Medulla oblongata (tissue), 1 donor: ENCODE measurements around the gene ZNRF3.
"Not testable (repeated sequence)": the region's sequence is repeated elsewhere in the genome, so short reads cannot be mapped to it uniquely, and the experiment has no call there.

ENCODE experiments used
- DNase-seq: peaks from one replicate; pipeline ENCODE4 v3.0.0-alpha.2; 2015; ENCODE audit errors: extremely low spot score

ZNRF3 gene

DNA sequence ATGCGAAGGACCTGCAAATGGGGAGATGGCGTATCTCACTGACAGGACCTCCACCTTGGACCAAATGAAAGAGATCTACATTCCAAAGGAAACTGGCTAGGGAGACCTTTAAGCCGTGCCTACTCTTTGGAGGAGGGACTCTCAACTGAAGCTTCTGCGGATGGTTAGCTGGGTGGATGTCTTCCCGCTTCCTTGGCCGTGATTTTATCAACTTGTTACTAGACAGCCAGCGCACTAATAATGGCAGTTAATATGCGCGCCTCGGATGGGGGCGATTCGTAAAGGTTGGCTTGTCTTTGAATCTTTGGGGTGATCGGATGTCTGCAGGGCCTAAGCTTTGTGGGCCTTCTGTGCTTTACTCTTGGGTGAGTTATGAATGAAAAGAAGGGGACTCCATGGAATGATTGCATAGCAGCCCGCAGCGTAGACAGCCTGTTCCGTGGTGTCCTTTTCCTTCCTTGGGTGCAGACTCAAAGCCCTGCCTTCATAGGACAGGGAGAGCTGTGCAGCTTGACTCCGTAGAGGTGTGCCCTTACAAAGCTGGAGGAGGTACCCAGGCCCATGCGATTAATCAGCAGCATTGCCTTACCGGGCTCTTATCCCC is 1.5 kb downstream of the ZNRF3 start:
- DNase-seq: no peak

DNA sequence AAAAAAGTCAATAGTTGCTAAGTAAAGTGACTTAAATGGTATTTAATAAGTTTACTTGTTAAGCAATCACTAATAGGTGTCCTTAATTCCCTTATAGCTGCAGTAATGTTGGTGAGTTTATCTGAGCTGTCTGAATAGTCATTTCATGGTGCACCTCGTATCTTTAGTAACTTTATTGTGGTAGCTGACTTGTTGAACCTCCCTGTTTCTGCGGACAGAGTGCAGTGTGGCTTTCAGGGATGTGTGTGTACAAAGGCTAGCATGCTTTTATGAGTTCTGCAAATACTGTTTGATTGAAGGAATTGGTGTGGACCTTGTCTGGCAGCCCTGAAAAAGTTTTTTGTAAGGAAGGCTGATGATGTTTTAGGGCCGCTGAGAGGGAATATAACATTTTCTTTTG is 2.6 kb downstream of the ZNRF3 start:
- no peak for DNase-seq

DNA sequence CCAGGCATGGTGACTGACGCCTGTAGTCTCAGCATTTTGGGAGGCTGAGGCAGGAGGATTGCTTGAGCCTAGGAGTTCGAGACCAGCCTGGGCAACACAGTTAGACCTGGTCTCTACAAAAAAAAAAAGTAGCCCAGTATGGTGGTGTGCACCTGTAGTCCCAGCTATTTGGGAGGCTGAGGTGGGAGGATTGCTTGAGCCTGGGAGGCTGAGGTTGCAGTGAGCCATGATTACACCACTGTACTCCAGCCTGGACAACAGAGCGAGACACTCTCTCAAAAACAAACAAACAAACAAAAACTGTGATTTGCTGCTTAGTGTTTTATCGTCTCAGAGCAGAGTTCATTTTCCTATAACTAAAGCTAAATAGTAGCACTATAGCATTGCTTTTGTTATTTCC is 3.3 kb downstream of the ZNRF3 start:
- DNase-seq: not testable (repeated sequence)

DNA sequence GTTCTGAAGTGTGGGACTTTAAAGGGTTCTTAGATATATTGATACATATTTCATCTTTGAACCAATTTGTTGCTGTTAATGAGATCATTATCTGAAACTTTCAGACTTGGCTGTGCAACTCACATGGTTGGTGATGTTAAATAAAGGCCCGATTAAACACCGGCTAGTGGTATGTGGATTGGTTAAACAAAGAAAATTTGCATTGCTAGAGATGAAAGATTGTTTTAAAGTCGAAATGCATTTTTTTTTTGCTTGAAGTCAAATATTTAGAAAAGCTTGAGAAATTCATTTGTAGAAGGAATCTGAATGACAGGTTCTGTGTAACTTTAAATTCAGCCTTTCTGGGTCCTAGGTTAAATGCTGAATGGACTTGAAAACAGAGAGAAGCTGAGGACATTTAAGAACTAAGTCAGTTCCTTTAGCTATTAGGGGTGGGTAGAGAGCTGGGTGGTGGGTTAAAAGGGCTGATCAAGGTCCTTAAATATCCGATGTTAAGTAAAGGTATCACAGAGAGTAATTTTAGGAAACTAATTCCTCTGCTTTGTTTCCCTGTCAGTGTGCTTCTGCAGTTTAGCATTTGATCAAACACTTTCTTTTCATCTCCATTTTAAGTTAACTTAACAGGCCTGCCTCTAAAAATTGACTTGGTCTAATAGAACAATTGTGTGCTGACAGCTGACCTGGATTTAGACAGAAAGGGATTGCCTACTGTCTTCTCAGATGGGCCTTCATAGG is 4.5 kb downstream of the ZNRF3 start:
- no peak for DNase-seq

GRCh38 chr22:28889478-28890024 is 6.2 kb downstream of the ZNRF3 start:
- DNase-seq: no peak

GRCh38 chr22:28891156-28891733 is 7.9 kb downstream of the ZNRF3 start:
- DNase-seq: no peak

- DNase-seq: no peak
Observed at GRCh38 chr22:28892175-28892731, 8.9 kb downstream of the ZNRF3 start.

- DNase-seq: no peak
Observed at GRCh38 chr22:28893810-28894209, 10.4 kb downstream of the ZNRF3 start.

DNA sequence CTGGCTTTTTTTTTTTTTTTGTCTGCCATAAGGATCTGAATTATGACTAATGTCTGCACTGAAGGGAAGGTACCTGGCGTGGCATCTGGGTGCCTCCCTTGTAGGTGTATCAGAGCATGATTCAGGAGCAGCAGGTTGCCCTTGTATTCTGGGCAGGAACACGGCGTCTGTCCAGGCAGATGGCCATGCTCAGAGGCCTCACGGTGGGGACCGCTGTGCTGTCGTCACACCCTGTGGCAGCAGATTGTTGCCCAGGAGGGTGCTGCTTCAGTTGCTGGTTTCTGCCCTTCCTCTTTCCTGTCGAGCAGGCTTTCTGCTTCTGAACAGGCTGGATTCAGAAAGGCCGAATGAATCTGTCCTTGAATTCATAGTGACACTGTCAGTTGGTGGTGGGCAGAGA is 11.0 kb downstream of the ZNRF3 start:
- peak; percentile 39 for DNase-seq

DNA sequence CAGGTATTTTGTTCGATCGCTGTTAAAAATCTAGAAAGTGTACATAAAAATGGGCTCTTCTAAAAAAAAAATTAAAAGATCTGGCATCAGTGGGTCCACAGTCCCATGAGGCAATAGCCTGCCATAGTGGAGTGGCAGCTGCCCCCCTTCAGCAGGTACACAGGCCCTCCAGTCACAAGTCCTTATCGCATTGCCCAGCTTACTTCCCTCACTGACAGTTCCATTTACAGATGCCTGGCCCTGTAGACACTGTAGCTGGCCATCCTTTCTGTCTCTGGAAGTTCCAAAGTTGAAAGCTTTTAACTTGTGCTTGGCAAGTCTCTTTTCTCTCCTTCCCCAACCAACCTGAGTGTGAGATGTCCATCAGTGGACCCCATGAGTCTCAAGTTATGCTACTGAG is 11.4 kb downstream of the ZNRF3 start:
- no peak for DNase-seq

GRCh38 chr22:28896611-28897010 is 13.2 kb downstream of the ZNRF3 start:
- DNase-seq: no peak

DNA sequence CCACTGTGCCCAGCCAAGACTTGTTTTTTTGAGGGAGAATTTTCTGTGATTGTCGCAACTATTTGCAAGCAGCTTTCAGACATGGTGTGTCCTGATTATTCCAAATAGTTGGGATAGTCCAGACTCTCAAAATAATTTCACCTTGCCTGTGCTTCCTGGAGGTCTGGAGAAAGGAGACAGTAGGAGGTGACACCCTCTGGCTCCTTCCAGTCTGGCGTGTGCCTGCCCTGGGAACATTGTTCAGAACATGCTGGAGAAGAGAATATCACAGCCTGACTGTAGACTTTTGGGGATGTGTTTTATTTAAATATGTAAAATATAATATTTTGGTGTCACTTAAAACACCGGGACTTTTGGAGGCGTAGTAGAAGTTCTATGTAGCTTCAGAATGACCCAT is 14.9 kb downstream of the ZNRF3 start:
- DNase-seq: no peak

DNA sequence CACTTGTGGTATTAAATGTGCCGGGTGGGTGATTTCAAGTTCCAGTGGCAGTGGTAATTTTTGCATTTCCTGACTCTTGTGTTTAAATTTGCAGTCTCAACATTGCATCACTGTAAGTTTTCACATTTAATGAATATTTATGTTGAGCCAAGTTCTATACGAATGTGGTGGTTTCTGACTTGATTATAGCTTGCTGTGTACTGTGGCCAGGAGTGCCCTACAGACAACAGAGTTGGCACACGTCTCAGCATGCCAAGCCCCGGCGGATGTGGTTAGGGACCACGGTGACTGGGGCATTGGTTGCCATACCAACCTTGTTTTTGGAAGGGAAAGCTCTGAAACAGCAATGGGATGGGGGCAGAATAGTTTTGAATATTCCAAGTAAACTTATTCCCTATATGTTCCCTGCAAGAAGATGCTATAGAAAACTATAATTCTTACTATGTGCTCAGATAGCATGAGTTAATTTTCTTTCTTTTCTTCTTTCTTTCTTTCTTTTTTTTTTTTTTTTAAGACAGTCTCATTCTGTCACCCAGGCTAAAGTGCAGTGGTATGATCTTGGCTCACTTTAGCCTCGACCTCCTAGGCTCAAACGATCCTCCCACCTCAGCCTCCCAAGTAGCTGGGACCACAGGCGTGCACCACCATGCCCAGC is 16.0 kb downstream of the ZNRF3 start:
- DNase-seq: no peak

DNA sequence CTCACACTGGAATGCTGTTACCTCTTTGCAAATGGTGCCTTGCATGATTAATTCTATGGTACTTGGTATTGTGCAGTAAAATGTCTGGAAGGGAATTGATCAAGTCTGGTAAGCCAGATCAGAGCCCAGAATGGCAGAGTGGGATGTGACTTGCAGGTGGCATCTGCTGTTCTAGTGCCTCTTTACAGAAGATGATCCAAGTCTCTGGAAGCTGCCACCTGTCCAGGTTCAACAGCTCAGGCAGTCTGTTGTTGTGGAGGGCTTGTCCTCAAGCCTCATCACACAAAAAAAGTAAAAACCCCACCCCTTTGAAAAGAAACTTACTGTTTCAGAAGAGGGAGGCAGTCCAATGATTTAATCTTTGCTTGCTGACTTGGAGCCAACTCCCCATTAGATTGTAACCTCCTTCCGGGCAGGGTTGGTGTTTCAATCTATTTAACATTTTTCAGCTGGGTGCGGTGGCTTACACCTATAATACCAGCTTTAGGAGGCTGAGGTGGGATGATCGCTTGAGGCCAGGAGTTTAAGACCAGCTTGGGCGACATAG is 17.1 kb downstream of the ZNRF3 start:
- no peak for DNase-seq

DNA sequence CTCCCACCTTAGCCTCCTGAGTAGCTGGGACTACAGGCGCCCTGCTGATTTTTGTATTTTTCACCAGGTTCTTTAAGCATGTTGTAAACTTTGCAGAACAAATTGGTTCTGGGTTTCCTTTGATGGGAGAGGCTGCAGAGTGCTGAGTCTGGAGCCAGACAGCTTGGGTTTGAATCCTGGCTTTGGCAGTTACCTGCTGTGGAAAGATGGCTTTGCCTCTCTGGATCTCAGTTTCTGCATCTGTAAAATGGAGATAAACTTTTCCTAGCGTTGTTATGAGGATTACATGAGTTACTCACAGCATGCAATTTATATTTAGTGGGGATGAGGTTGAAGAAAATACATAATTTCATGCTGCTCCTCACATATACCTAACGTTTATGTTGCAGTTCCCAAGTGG is 19.1 kb downstream of the ZNRF3 start:
- DNase-seq: no peak

DNA sequence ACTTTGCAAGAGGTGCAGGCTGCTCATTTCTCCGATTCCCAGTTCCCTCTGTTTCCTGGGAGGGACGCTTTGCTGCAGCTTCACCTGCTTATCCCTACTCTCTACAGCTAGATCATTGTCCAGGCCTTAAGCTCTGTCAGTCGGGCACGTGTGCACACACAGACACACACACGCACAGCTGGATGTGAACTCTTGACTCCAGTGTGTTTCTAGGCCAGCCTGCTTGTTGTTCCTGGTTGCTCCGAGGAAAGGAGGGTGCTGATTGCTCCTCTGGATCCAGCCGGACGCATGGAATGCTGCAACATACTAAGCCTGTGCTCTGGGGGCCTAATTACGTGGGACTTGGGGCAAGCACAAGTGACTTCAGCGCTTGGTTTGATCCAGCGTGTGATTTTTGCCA is 19.7 kb downstream of the ZNRF3 start:
- DNase-seq: no peak

- DNase-seq: no peak
Observed at GRCh38 chr22:28903729-28904128, 20.4 kb downstream of the ZNRF3 start.

GRCh38 chr22:28904211-28904896 is 21.0 kb downstream of the ZNRF3 start:
- no peak for DNase-seq

DNA sequence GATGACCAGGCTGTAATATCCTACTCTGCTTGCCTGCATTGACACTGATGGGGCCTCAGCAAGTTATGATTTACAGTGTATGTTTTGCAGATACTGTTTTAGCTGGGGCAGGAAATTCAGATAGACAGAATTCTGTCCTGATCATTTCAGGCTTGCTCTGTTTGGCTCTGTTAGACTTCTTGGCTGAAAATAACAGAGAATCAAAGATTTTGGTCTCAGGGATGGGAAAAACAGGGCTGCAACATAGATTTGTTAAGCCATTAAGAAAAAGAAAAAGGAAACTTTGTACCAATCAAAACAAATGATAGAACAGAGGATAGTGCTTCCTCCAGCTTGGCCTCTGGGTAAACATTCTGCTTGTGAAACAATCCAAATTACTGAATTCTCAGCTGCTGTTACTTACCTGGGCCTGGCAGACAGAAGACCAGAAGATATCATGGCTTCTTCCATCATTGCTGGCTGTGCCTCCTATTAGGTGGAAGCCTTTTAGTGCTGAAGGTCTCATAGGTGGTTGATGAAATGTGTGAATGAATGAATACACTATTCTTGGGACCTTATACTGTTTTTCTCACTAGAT is 22.0 kb downstream of the ZNRF3 start:
- no peak for DNase-seq

DNA sequence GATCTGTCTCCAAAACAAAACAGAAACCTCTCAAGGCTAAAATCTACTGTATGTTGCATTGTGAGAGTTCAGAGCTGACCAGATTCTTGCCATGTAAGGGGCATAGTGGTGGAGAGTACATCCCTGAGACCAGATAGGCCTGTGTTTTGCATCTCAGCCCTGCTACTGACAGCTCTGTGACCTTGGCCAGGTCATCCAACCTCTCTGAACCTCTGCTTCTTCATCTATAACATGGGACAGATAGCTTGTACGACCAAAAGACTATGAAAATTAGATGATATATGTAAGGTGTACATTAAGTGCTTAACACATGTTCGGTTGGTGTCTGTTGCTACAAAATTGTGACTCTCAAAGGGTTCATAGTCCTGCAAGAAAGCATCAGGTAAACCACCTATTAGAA is 22.9 kb downstream of the ZNRF3 start:
- DNase-seq: no peak
